ENCODE measurements around the gene CRYBB3.
"Not testable (repeated sequence)": the region's sequence is repeated elsewhere in the genome, so short reads cannot be mapped to it uniquely, and the experiment has no call there.

CRYBB3 gene

DNA sequence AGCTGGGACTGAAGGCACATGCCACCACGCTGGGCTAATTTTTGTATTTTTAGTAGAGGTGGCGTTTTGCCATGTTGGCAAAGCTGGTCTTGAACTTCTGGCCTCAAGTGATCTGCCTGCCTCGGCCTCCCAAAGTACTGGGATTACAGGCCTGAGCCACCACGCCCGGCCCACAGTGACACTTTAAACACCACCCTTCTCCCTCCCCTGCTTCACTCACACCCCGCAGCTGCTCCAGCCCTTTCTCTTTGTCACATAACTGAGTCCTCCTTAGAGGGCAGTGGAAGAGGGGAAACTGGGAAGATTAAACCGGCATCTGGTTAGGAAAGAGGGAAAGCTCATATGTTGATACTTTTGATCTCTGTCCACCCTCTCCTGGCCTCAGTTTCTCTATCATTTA lies 4.9 kb downstream of the CRYBB3 start:
- H3K9ac ChIP-seq (ENCODE audit: low read length in 5 of 5); H3K27ac ChIP-seq (ENCODE audit: low read depth, low read length); H3K4me3 ChIP-seq (ENCODE audit: low read depth in 1 of 5, low read length in 5 of 5); H3K27me3 ChIP-seq (ENCODE audit: control insufficient read depth in 5 of 5, insufficient read depth in 4 of 5, low read length in 5 of 5); H3K9me3 ChIP-seq (ENCODE audit: control insufficient read depth in 5 of 5, low read length in 5 of 5); H3K4me1 ChIP-seq (ENCODE audit: control insufficient read depth in 5 of 5, insufficient read depth in 5 of 5, low read length in 5 of 5): not testable (repeated sequence)
- peaks cover 0 to 11% (median 0%) of the 10 kb centered on the region in 5 donors for H3K36me3 ChIP-seq (ENCODE audit: control insufficient read depth in 5 of 5, insufficient read depth in 5 of 5, low read length in 5 of 5)

DNA sequence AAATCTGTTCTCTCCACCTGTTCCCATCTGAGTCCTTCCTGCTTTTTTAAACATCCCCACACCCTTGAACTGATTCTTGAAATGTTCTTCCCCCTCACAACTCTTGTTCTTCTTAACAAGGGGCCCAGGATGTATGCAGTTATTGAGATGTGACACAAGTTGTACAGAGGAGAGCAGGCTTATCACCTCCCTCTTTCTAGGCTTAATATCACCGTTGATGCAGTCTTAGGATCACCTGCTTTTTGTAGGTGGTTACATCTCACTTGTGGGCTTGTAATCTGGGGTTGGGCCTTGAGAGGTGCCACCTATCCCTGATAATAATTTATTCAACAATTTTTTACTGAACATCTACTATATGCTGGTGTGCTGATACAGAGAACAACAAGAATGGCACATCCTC lies 6.2 kb downstream of the CRYBB3 start:
- Histone ChIP-seq H3K4me1 (ENCODE audit: control insufficient read depth in 5 of 5, insufficient read depth in 5 of 5, low read length in 5 of 5) (no peaks in the 10 kb centered on the region), H3K36me3 (ENCODE audit: control insufficient read depth in 5 of 5, insufficient read depth in 5 of 5, low read length in 5 of 5) (peaks cover 0 to 8% (median 0%) of the 10 kb centered on the region in 5 donors), H3K4me3 (ENCODE audit: low read depth in 1 of 5, low read length in 5 of 5) (no peak overlapping the region)

DNA sequence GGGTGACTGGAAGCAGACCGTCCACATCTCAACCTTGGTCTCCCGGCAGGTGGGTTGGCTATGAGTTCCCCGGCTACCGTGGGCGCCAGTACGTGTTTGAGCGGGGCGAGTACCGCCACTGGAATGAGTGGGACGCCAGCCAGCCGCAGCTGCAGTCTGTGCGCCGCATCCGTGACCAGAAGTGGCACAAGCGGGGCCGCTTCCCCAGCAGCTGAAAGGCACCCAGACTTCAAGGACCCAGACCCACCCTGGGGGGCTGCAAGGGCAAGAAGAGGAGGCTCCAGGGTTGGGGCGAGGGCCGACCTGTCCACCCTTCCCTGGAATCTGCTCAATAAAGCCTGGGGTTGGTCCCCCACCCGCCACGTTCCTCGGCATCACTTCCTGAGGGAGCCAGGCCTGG lies 7.3 kb downstream of the CRYBB3 start:
- Histone ChIP-seq H3K9me3 (ENCODE audit: control insufficient read depth in 5 of 5, low read length in 5 of 5) (no peaks in the 10 kb centered on the region), H3K4me1 (ENCODE audit: control insufficient read depth in 5 of 5, insufficient read depth in 5 of 5, low read length in 5 of 5) (no peaks in the 10 kb centered on the region), H3K36me3 (ENCODE audit: control insufficient read depth in 5 of 5, insufficient read depth in 5 of 5, low read length in 5 of 5) (peaks cover 0 to 3% (median 0%) of the 10 kb centered on the region in 5 donors), H3K27me3 (ENCODE audit: control insufficient read depth in 5 of 5, insufficient read depth in 4 of 5, low read length in 5 of 5) (no peaks in the 10 kb centered on the region), H3K9ac (ENCODE audit: low read length in 5 of 5) (no peak overlapping the region), H3K4me3 (ENCODE audit: low read depth in 1 of 5, low read length in 5 of 5) (no peak overlapping the region), H3K27ac (ENCODE audit: low read depth, low read length) (no peak overlapping the region)

More for the DNA sequence above, 6.2 kb downstream of the CRYBB3 start:
- Histone ChIP-seq H3K27me3 (ENCODE audit: control insufficient read depth in 5 of 5, insufficient read depth in 4 of 5, low read length in 5 of 5) (no peaks in the 10 kb centered on the region), H3K9ac (ENCODE audit: low read length in 5 of 5) (no peak overlapping the region), H3K9me3 (ENCODE audit: control insufficient read depth in 5 of 5, low read length in 5 of 5) (no peaks in the 10 kb centered on the region), H3K27ac (ENCODE audit: low read depth, low read length) (no peak overlapping the region)

DNA sequence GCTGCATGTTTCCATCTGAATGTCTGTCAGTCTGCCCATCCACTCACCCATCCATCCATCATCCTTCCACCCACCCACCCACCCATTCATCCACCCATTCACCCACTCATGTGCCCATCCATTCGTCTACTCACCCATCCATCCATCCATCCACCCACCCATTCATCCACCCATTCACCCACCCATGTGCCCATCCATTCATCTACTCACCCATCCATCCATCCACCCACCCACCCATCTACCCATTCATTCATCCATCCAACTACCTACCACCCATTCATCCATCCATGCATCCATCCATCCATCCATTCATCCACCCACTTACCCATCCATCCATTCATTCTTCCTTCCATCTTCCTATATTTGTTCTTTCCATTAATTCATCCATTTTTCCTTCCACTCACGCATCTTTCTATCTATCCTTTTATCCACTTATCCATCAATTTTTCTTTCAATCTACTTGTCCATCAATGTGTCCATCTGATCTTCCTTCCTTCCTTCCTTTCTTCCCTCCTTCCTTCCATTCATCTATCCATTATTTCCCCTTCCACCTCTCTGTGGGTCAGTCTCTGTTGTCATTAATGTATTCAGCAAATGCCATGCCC lies 8.0 kb downstream of the CRYBB3 start:
- Histone ChIP-seq H3K4me3 (ENCODE audit: low read depth in 1 of 5, low read length in 5 of 5) (no peak overlapping the region), H3K27ac (ENCODE audit: low read depth, low read length) (no peak overlapping the region), H3K9me3 (ENCODE audit: control insufficient read depth in 5 of 5, low read length in 5 of 5) (no peaks in the 10 kb centered on the region), H3K27me3 (ENCODE audit: control insufficient read depth in 5 of 5, insufficient read depth in 4 of 5, low read length in 5 of 5) (no peaks in the 10 kb centered on the region), H3K4me1 (ENCODE audit: control insufficient read depth in 5 of 5, insufficient read depth in 5 of 5, low read length in 5 of 5) (peaks cover 0 to 4% (median 0%) of the 10 kb centered on the region in 5 donors), H3K36me3 (ENCODE audit: control insufficient read depth in 5 of 5, insufficient read depth in 5 of 5, low read length in 5 of 5) (peaks cover 0 to 3% (median 0%) of the 10 kb centered on the region in 5 donors), H3K9ac (ENCODE audit: low read length in 5 of 5) (no peak overlapping the region)

DNA sequence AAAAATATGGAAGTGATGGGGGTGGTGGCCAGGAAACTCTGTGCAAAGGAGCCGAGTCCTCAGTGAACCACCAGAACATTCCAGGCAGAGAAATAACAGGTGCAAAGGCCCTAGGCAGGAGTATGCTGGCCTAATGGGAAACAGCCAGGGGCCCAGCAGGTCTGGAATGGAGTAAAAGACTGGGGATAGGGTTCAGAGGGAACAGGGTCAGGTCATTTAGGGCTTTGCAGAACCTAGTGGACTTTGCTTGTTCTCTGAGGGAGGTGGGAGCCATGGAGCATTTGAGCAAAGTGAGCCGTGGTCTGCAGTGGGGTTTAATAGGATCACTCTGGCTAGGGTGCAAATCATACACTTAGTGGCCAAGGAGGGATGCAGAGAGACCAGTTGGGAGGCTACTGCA lies 8.7 kb downstream of the CRYBB3 start:
- Histone ChIP-seq H3K36me3 (ENCODE audit: control insufficient read depth in 5 of 5, insufficient read depth in 5 of 5, low read length in 5 of 5) (peaks cover 0 to 3% (median 0%) of the 10 kb centered on the region in 5 donors), H3K9ac (ENCODE audit: low read length in 5 of 5) (no peak overlapping the region), H3K27me3 (ENCODE audit: control insufficient read depth in 5 of 5, insufficient read depth in 4 of 5, low read length in 5 of 5) (no peaks in the 10 kb centered on the region)

DNA sequence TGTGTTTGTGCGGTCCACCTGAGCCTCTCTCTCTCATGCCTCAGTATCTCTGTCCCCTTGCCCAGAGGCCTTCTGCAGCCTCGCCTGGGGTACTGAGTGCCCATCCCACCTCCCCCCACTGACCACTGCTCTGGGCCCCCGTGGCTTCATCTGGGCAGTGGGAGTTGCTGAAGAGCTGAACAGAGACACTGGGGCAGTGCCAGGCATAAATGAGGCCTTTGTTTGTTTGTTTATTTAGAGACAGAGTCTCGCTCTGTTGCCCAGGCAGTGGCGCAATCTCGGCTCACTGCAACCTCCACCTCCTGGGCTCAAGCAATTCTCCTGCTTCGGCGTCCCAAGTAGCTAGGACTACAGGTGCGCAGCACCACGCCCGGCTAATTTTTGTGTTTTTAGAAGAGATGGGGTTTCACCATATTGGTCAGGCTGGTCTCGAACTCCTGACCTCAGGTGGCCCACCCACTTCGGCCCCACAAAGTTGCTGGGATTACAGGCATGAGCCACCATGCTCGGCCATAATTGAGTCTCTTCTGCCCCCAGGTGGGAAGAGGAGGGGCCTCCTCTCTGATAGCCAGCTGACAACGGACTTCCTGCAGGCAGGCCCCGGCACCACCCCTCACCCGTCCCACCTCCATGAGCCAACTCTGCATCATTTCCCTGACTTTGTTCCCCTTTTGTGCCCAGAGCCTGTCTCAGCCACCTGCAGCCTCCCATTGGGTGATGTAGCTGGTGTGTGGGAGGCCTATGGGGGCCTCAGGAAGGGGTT lies 9.3 kb downstream of the CRYBB3 start:
- Histone ChIP-seq H3K36me3 (ENCODE audit: control insufficient read depth in 5 of 5, insufficient read depth in 5 of 5, low read length in 5 of 5) (no peaks in the 10 kb centered on the region), H3K9ac (ENCODE audit: low read length in 5 of 5) (no peak overlapping the region), H3K4me3 (ENCODE audit: low read depth in 1 of 5, low read length in 5 of 5) (no peak overlapping the region), H3K4me1 (ENCODE audit: control insufficient read depth in 5 of 5, insufficient read depth in 5 of 5, low read length in 5 of 5) (peaks cover 0 to 5% (median 0%) of the 10 kb centered on the region in 5 donors), H3K27me3 (ENCODE audit: control insufficient read depth in 5 of 5, insufficient read depth in 4 of 5, low read length in 5 of 5) (peaks cover 0 to 3% (median 0%) of the 10 kb centered on the region in 5 donors), H3K9me3 (ENCODE audit: control insufficient read depth in 5 of 5, low read length in 5 of 5) (peaks cover 0 to 9% (median 5%) of the 10 kb centered on the region in 5 donors), H3K27ac (ENCODE audit: low read depth, low read length) (no peak overlapping the region)

More for the DNA sequence above, 8.7 kb downstream of the CRYBB3 start:
- Histone ChIP-seq H3K27ac (ENCODE audit: low read depth, low read length) (no peak overlapping the region), H3K4me1 (ENCODE audit: control insufficient read depth in 5 of 5, insufficient read depth in 5 of 5, low read length in 5 of 5) (peaks cover 0 to 5% (median 0%) of the 10 kb centered on the region in 5 donors), H3K4me3 (ENCODE audit: low read depth in 1 of 5, low read length in 5 of 5) (no peak overlapping the region), H3K9me3 (ENCODE audit: control insufficient read depth in 5 of 5, low read length in 5 of 5) (peaks cover 0 to 3% (median 2%) of the 10 kb centered on the region in 5 donors)

DNA sequence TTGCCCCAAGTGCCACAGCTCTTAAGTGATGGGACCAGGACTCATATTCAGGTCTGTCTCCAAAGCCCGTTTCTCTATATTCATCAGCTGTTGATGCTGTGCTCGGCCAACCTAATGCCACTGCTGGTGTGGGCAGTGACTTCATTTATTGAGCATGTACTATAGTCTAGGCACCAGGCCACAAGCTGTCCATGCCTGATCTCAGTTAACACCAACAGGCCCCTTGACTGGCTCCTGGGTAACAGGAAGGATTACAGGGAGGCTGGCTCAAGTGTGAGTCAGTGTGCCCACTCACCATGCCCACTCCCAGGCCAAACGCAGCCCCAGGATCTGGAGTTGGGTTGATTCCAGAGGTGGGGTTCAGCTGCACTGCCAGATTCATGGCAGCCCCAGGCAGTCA lies 11.1 kb downstream of the CRYBB3 start:
- H3K4me3 ChIP-seq (ENCODE audit: low read depth in 1 of 5, low read length in 5 of 5) = no peak overlapping the region
- peaks cover 0 to 3% (median 0%) of the 10 kb centered on the region in 5 donors for H3K27me3 ChIP-seq (ENCODE audit: control insufficient read depth in 5 of 5, insufficient read depth in 4 of 5, low read length in 5 of 5)
- H3K36me3 ChIP-seq (ENCODE audit: control insufficient read depth in 5 of 5, insufficient read depth in 5 of 5, low read length in 5 of 5) = no peaks in the 10 kb centered on the region
- H3K27ac ChIP-seq (ENCODE audit: low read depth, low read length) = no peak overlapping the region
- peaks cover 0 to 5% (median 0%) of the 10 kb centered on the region in 5 donors for H3K4me1 ChIP-seq (ENCODE audit: control insufficient read depth in 5 of 5, insufficient read depth in 5 of 5, low read length in 5 of 5)
- H3K9ac ChIP-seq (ENCODE audit: low read length in 5 of 5) = no peak overlapping the region
- peaks cover 0 to 9% (median 5%) of the 10 kb centered on the region in 5 donors for H3K9me3 ChIP-seq (ENCODE audit: control insufficient read depth in 5 of 5, low read length in 5 of 5)

DNA sequence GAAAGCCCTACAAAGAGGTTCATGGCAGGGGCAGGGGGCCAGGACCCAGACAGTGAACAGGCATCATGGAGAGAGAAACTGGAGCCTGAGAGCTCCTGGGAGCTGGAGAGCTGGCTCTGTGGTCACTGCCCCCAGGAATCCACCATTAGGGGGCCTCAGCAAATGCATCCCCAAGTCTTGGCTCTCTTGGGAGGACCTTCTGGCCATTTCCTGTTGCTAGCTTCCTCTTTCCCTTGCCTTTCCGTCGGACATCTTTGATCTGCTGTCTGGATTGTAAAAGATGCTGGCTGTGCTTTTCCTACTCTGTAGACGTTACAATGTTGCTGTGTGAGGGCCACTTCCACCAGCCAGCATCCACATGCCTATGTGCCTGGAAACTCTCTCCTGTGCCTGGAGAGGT lies 12.7 kb downstream of the CRYBB3 start:
- Histone ChIP-seq H3K4me3 (ENCODE audit: low read depth in 1 of 5, low read length in 5 of 5) (no peak overlapping the region), H3K9me3 (ENCODE audit: control insufficient read depth in 5 of 5, low read length in 5 of 5) (peaks cover 0 to 9% (median 5%) of the 10 kb centered on the region in 5 donors), H3K27ac (ENCODE audit: low read depth, low read length) (no peak overlapping the region), H3K9ac (ENCODE audit: low read length in 5 of 5) (no peak overlapping the region), H3K36me3 (ENCODE audit: control insufficient read depth in 5 of 5, insufficient read depth in 5 of 5, low read length in 5 of 5) (no peaks in the 10 kb centered on the region), H3K27me3 (ENCODE audit: control insufficient read depth in 5 of 5, insufficient read depth in 4 of 5, low read length in 5 of 5) (peaks cover 0 to 3% (median 0%) of the 10 kb centered on the region in 5 donors), H3K4me1 (ENCODE audit: control insufficient read depth in 5 of 5, insufficient read depth in 5 of 5, low read length in 5 of 5) (peaks cover 0 to 5% (median 0%) of the 10 kb centered on the region in 5 donors)

DNA sequence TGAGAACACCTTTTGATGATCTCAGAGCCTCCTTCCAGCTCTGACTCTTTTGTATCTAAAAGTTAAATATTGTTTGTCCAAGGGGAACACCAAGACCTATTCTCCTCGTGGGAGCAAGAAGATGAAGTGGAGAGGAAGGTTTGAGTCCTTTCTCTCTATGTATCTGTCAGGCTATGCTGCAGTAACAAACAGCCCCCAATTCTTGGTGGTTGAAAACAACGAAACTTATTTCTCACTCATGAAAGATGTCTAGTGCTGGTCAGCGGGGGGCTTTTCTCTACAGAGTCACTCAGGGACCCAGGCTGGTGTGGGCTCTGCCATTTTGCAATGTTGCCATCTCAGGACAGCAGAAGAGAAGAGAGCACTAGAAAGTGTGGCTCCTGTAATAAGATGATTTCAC lies 13.6 kb downstream of the CRYBB3 start:
- H3K4me3 ChIP-seq (ENCODE audit: low read depth in 1 of 5, low read length in 5 of 5) = no peak overlapping the region
- peaks cover 0 to 3% (median 0%) of the 10 kb centered on the region in 5 donors for H3K27me3 ChIP-seq (ENCODE audit: control insufficient read depth in 5 of 5, insufficient read depth in 4 of 5, low read length in 5 of 5)
- no peaks in the 10 kb centered on the region for H3K36me3 ChIP-seq (ENCODE audit: control insufficient read depth in 5 of 5, insufficient read depth in 5 of 5, low read length in 5 of 5)
- H3K9me3 ChIP-seq (ENCODE audit: control insufficient read depth in 5 of 5, low read length in 5 of 5) = peaks cover 0 to 9% (median 5%) of the 10 kb centered on the region in 5 donors
- H3K9ac ChIP-seq (ENCODE audit: low read length in 5 of 5) = no peak overlapping the region
- peaks cover 0 to 5% (median 0%) of the 10 kb centered on the region in 5 donors for H3K4me1 ChIP-seq (ENCODE audit: control insufficient read depth in 5 of 5, insufficient read depth in 5 of 5, low read length in 5 of 5)
- no peak overlapping the region for H3K27ac ChIP-seq (ENCODE audit: low read depth, low read length)

DNA sequence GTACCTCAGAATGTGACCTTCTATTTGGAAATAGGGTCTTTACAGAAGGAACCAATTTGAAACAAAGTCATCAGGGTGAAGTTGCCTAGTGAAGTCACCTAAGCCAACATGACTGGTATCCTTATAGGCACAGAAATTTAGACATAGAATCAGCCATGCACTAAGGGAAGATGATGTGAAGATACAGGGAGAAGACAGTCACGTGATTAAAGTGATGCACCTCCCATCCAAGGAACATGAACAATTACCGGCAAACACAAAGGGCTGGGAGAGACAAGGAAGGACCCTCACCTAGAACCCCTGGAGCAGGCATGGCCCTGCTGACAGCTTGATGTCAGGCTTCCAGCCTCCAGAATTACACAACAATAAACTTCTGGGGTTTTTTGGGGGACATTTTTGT lies 16.6 kb downstream of the CRYBB3 start:
- Histone ChIP-seq H3K9me3 (ENCODE audit: control insufficient read depth in 5 of 5, low read length in 5 of 5) (peaks cover 0 to 9% (median 5%) of the 10 kb centered on the region in 5 donors), H3K27me3 (ENCODE audit: control insufficient read depth in 5 of 5, insufficient read depth in 4 of 5, low read length in 5 of 5) (peaks cover 0 to 11% (median 5%) of the 10 kb centered on the region in 5 donors), H3K36me3 (ENCODE audit: control insufficient read depth in 5 of 5, insufficient read depth in 5 of 5, low read length in 5 of 5) (no peaks in the 10 kb centered on the region), H3K9ac (ENCODE audit: low read length in 5 of 5) (no peak overlapping the region), H3K27ac (ENCODE audit: low read depth, low read length) (no peak overlapping the region), H3K4me3 (ENCODE audit: low read depth in 1 of 5, low read length in 5 of 5) (no peak overlapping the region), H3K4me1 (ENCODE audit: control insufficient read depth in 5 of 5, insufficient read depth in 5 of 5, low read length in 5 of 5) (peaks cover 0 to 5% (median 0%) of the 10 kb centered on the region in 5 donors)
